Right renal pelvis (tissue), 4 donors: Measurements from ENCODE around the gene IGFL4. TPM values are rescaled to one million over a fixed set of nuclear protein-coding genes. Genes with fewer than 3 reads are reported as not detected.

Experiments
- DNase-seq, 4 donors: peaks; one replicate each; pipeline ENCODE4 v3.0.0-alpha.2; 2013; ENCODE audit warnings: low read depth in 4 of 4, low spot score in 3 of 4, missing footprints in 1 of 4
- polyA plus RNA-seq, 4 donors: library from polyadenylated mRNA; unstranded; fragments of 120-200 nt; gene quantifications; one replicate each; pipeline ENCODE4 v1.2.1, GENCODE V29; 2013; ENCODE audit not compliant: insufficient read length in 4 of 4

The IGFL4 gene
- polyA plus RNA-seq, 4 donors = 0.18 to 0.43 (median 0.30) TPM

GRCh38 chr19:46022061-46022430, 18.8 kb downstream of the IGFL4 start:
- DNase-seq = no peak

DNA sequence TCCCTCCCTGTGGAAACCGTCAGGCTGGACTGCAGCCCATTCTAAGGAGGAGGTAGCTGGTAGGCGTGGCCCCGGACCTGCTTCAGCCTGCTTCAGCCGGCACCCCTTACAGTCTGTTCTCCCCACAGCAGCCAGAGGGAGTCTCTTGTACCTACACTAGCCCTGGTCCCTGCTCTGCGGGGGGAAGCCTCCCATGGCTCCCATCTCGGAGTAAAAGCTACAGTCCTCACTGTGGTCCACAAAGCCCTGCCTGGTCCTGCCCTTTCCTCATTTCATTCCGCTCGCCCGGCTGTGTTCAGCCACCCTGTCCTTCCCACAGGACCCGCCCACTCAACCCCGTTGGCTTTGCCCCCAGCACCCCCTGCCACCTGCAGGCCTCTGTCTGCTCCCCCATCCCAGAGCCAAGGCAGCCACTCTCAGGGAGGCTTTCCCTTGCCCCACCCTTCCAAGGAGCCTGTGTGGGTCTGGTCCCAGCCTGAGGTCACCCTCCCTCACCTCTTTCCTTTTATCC, 19.2 kb downstream of the IGFL4 start:
- DNase-seq = no peak

DNA sequence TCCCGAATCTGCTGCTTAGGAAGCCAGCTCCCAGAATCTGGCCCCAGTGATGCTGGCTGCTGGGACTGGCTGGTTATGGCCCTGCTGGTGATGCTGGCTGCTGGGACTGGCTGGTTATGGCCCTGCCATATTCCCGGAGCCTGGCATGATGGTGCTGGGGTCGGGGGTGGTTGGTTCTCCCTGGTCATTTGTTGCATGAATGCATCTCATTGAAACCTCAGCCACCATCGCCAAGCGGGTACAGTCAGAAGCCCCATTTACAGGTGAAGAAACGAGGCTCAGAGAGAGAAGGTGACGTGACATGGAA, 20.0 kb downstream of the IGFL4 start:
- DNase-seq = no peak

GRCh38 chr19:46019270-46019669, 21.5 kb downstream of the IGFL4 start:
- DNase-seq = no peak

GRCh38 chr19:46018729-46019251, 22.0 kb downstream of the IGFL4 start:
- DNase-seq = no peak

GRCh38 chr19:46017874-46018675, 22.7 kb downstream of the IGFL4 start:
- DNase-seq = no peak

DNA sequence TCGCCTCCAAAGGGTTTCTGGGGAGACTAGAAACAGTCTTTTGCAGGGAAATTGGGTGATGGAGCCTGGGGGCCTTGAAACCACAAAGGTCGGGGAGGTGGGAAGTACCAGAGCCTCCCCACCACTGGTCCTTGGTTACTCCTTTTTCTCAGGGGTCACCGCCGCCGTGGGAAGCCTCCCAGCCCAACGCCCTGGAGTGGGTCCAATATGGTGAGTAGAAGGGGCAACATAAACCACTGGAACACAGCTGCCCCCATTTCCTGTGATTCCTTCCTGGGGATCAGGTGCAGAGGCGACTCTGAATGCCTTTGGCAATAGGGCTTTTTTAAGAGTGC, 23.7 kb downstream of the IGFL4 start:
- no peak for DNase-seq

DNA sequence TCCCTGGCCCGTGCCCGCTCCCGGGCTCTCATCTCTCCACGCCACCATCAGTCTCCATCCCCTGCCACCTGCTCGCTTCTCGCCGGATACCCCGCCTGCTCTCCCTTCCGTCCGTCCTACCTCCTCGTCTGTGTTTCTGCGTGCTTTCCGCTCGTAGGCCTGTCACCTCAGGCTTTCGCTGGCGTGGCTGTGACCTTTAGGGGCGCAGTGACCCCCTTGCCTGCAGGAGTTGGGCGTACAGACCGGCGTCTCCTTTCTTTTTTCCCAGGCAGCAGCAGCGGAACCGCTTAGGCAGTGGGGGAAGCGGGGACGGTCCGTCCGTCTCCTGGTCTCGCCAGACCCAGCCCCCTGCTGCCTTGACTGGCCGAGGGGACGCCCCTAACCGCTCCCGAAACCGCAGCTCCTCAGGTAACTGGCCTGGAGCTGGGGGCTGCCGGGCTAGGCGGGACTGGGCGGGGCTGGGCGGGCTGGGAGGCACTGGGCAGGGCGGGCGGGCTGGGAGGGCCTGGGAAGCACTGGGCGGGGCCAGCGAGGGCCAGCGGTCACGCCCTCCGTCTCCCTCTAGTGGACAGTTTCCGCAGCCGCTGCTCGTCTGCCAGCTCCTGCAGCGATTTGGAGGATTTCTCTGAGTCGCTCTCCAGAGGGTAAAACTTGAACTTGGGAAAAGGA, 24.2 kb downstream of the IGFL4 start:
- peak in 1 of 4 donors; percentile 79 for DNase-seq

- no peak for DNase-seq
Observed at GRCh38 chr19:46015687-46016425, 24.9 kb downstream of the IGFL4 start.

DNA sequence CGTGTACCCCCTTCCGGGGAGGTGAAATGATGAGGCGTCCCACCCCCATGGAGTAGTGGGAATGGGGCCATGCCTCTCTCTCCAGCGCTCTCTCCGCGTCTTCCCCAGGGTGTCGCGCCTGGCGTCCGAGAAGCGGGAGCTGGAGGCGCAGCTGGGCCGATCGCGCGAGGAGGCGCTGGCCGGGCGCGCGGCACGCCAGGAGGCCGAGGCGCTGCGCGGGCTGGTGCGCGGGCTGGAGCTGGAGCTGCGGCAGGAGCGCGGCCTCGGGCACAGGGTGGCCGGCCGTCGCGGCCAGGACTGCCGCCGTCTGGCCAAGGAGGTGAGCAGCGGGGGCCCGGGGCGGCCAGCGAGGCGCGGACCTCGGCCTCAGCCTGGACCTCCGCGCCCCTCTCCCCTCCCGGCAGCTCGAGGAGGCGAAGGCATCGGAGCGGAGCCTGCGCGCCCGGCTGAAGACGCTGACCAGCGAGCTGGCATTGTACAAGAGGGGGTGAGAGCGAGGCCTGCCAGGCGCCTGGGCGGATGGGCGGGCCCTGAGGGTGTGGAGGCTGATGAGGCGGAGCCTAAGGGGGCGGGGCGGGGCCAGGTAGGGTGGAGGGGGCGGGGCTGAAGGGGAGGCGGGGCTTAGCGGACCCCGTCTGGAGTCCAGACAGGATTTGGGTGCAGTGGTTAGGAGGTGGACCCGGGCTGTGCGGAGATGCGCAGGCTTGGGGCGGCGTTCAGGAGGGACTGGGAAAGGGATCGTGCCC, 25.7 kb downstream of the IGFL4 start:
- DNase-seq = no peak

DNA sequence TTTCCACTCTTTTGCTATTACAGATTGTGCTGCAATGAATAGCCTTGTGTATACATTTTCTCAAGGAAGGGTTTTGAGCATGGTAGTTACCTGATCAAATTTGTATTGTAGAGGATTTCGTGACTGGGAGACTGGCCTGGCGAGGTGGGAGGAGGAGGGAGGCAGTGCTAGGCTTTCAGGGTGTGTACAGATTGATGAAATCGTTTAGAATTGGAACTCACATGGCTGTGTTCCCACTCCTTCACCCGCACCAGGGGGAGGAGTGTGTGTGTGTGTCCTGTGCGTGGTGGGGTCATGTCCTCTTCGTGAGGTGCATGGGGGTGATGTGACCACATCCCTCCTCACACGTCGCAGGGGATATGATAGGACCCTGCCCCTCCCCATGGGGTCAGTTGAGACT, 26.3 kb downstream of the IGFL4 start:
- DNase-seq = no peak

DNA sequence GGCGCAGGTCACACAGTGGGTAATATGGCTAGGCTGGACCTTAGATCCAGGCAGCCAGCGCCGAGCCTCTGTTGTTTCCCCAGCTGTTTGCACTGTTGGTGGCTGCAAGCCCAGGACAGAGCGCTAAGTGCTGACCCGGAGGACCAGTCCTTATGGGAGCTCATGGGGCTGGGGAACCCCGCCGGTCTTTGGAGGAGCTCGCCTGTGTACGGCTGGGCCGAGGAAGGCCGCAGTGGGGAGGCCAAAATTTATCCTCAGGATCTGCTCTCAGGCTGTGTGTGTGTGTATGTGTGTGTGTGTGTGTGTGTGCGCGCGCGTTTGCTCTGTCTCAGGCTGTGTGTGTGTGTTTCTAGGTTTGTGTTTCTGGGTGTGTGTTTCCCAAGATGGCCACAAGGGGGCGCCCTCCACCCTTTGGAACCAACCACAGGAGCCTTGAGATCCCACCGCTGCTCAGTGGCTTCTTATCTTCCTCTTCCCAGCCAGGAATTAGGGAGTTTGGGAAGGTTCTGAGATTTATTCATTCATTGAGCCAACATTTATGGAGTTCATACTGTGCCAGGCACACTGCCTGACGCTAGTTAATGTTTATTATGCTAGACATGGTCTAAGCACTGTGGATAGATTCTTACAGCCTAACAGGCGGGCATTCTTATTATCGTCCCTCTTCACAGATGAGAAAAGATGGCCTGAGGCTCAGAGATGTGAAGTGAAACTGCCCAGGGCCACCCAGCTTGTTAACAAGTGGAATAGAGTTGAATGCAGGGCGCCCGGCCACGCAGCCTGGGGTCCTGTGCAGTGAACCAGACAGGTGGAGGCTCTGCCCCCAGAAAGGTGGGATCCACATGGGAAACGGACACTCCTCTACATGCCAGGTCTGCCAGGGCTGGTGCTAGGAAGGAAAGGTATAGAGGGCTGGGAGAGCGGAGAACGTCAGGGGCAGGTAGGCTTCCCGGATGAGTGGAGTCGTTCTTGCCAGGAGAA, 31.0 kb downstream of the IGFL4 start:
- DNase-seq = no peak

- no peak for DNase-seq
Observed at GRCh38 chr19:46006411-46006810, 34.4 kb downstream of the IGFL4 start.

- no peak for DNase-seq
Observed at GRCh38 chr19:46002678-46003275, 38.0 kb downstream of the IGFL4 start.

DNA sequence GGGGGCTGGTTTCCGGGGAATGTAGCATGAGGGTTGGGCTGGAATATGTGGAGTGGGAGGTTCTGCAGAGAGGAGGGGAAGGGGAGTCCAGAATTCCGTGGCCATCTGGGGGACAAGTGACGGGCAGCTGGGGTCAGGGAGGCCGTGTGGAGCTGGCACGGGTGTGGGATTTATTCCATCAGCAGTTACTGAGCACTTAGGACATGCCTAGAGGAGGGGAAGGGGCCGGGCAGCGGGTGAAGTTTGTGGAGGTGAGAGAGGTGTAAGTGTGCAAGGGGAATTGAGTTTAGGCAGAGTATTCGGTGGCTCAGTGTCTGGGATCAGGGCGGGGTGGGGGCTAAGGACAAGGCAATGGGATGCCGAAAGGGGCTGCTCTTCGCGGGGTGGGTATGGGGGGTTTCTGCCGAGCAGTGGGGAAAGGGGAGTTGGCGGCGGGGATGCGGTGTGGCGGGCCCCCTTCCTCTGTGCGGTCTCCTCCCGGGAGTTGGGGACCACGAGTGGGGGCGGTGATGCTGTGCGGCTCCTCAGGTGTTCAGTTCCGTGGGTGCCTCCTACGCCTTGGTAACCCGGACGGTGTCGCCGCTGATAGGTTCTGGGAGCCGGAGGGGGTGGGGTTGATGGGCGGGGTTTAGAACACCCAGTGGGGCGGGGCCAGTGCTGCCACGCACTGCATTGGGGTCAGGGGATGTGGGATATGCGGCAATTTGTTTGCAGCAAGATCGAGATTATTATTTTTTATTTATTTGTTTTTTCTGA, 40.1 kb downstream of the IGFL4 start:
- DNase-seq = no peak

DNA sequence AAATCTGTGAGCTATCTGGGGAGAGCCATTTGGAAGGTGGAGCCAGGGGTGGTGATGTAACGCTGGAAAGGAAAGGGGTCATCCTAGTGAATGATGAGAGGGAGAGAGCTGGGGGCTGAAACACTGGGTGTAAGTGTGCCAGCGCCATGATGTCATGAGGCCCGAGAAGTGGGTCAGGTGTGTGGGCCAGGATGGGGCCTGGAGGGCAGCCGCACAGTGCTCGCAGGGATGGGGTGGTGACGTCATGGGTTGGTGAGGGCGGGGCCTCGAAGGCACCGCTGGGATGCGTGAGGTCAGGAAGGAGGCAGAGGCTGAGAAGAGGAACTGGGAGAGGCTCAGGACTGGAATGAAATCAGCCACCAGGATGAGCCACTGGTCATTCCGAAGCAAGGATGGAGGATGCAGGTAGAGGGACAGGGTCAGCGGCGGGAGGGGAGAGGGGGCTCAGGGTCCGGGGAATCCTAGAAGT, 41.1 kb downstream of the IGFL4 start:
- DNase-seq = no peak

DNA sequence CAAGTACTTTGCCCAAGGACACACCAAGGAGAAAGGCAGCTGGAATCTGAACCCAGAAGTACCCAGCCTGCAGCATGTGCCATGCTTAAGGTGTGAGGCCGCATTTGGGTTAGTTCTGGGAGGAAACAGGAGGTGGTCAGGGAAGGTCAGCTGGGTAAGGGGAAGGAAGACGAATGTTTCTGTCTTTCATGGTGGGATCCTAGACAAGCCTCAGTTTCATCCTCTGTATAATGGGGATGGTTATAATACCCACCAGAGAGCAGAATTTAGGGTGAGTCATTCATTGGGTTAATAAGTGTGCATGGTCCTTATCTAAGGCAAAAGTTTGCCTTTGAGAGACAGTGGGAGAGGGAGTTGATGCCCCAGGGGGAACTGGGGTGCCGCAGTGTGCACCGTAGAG, 42.0 kb downstream of the IGFL4 start:
- DNase-seq = no peak

DNA sequence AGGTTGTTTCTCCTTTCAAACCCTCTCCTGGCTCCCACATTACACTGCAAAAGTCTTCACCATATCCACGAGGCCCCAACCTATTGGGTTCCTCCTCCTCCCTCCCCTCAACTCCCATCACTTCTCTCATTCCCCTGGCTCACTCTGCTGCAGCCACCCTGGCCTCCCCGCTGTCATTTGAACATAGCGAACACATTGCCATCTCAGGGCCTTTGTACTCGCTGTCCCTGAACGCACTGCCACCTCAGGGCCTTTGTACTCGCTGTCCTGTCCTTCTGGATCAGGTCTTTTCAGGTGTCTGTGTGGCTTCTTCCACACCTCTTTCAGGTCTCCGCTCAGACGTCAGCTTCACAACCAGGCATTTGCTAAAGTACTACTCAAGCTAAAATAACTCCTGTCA, 43.9 kb downstream of the IGFL4 start:
- DNase-seq = no peak
